ENCODE measurements around the gene CDK11B.

CDK11B gene

DNA sequence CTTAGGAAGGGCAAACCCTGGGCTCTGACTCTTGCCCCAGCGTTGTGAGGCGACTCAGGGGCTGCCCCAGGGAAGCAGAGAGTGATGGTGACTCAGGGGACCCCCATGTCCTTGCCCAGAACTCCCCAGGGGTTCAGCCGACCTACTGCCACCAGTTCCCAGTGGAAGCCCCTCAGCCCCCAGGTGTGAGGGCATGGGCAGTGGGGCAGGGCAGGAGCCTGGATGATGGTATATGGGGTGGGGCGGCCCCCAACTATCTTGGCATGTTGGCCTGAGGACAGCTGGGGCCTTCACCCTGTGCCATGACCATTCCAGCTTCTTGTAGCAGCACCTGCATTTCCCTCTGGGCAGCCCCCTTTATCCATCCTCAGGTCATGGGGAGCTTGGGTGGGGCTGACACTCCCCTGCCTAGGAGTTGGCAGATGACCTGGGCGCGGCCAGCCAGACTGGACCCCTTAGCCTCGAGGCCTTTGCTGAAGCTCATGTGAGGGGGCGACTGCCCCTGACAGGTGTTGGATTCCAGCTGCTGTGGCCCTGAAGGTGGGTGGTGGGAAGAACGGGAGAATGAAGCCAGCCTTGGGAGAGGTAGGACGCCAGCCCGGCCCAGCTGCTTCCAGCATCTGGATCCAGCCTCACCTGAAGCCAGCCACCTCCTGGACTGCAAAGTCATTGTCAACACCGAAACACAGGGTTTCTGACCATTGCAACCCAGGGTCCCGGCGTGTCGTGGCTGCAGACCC is 57.1 kb downstream of the CDK11B start:
- DNase-seq (ENCODE audit: low read depth, low spot score), result no peak
- no peak overlapping the region for H3K4me3 ChIP-seq (ENCODE audit: low read depth, low read length)
- TF ChIP-seq, protein P1, sequence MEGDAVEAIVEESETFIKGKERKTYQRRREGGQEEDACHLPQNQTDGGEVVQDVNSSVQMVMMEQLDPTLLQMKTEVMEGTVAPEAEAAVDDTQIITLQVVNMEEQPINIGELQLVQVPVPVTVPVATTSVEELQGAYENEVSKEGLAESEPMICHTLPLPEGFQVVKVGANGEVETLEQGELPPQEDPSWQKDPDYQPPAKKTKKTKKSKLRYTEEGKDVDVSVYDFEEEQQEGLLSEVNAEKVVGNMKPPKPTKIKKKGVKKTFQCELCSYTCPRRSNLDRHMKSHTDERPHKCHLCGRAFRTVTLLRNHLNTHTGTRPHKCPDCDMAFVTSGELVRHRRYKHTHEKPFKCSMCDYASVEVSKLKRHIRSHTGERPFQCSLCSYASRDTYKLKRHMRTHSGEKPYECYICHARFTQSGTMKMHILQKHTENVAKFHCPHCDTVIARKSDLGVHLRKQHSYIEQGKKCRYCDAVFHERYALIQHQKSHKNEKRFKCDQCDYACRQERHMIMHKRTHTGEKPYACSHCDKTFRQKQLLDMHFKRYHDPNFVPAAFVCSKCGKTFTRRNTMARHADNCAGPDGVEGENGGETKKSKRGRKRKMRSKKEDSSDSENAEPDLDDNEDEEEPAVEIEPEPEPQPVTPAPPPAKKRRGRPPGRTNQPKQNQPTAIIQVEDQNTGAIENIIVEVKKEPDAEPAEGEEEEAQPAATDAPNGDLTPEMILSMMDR (IDR thresholded peaks at IDR 0.05; ENCODE audit: insufficient read depth, low read length, missing control alignments), result no peak
- ChIA-PET CTCF (interaction anchor here (1.1 kb wide), 1 partner anchor 12 kb away, joined by 3 read pairs; no protein-coding TSS in a partner anchor), POLR2A (no interaction called here)

DNA sequence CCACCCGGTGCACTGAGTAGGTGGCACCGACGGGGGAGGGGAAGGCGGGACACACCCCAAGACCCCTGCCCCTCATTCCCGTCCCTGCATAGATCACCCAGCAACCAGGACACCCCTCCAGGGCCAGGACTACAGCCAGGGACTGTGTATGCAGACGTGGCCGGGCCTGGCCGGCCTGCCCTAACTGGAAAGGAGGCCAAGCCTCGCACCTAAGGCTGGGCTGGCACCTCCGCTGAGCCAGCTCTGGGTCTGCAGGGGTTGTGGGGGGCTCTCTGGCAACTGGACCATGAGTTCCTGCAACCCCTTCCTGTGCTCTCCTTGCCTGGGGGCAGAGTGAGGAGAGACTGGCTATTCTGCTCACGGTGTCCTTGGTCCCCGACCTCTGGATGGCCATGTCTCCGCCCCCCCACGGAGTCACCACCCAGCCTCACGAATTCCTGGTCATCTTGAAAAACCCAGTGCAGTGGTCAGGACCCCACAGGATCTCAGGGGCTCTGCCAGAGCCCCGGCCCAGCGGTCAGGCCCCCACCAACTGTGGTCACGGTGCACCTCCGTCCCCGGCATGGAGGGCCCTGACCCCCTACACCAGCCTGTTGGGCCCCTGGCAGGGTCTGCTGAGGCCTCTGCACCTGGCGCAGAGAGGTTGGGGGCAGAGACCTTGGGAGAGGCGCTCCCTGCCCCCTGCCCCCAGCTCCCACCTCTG is 57.8 kb downstream of the CDK11B start:
- ChIA-PET CTCF (interaction anchor here (1.1 kb wide), 1 partner anchor 13 kb away, joined by 3 read pairs; no protein-coding TSS in a partner anchor), POLR2A (no interaction called here)
- H3K4me3 ChIP-seq (ENCODE audit: low read depth, low read length), result peak overlapping the region; percentile 56
- TF ChIP-seq, protein P1 (IDR thresholded peaks at IDR 0.05; ENCODE audit: insufficient read depth, low read length, missing control alignments), result no peak
- no peak for DNase-seq (ENCODE audit: low read depth, low spot score)

DNA sequence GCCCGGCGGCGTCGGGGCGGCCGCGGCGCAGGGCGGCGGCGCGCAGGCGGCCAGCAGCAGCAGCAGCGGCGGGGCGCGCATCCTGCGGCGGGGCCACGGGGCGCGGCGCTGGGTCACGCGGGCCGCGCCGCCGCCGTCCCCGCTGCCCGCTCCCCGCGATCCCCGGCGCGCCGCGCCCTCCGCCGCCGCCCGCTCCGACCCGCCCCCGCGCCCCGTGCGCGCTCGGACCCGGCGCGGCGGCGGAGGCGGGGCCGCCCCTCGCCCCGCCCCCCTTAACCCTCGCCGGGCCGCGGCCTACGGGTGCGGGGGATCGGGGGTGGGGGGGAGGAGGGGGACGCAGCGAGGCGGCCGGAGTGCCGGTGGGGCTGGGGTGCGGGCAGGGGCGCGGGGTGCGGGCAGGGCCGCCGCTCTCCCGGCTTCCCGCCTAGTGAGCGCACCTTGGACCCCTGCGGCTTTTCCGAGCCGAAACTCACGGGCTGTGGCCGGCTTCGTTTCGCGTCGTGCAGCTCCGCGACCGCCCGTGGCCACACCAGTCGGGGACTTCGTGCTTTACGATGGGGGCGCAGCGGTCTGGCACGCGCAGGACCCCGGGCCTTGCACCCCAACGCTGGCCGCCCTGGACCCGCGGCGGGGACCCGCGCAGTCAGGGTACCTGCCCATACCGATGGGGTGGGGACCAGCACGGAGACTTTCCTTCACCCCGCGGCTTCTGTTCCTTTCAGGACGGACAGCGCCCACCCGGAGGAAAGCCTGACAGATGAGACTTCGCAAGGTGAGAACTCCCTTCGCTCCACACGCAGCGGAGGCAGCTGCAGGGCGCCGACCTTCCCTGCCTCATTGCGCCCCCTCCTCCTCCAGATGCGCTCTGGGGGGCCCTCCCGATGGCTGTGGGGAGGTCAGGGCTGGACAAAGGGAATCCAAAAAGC is 58.6 kb downstream of the CDK11B start, which contains the start of gene FNDC10:
FNDC10 (minus strand) TSS at position 201 of the 926 bp plus-strand sequence; CDS start at position 81, 120 bp downstream.
- TF ChIP-seq, protein P1 (IDR thresholded peaks at IDR 0.05; ENCODE audit: insufficient read depth, low read length, missing control alignments), result no peak
- DNase-seq (ENCODE audit: low read depth, low spot score), result no peak
- POLR2A ChIA-PET, result no interaction called here
- CTCF ChIA-PET, result no interaction called here
- peak within 1 kb of the TSS; percentile 56 for H3K4me3 ChIP-seq (ENCODE audit: low read depth, low read length)

DNA sequence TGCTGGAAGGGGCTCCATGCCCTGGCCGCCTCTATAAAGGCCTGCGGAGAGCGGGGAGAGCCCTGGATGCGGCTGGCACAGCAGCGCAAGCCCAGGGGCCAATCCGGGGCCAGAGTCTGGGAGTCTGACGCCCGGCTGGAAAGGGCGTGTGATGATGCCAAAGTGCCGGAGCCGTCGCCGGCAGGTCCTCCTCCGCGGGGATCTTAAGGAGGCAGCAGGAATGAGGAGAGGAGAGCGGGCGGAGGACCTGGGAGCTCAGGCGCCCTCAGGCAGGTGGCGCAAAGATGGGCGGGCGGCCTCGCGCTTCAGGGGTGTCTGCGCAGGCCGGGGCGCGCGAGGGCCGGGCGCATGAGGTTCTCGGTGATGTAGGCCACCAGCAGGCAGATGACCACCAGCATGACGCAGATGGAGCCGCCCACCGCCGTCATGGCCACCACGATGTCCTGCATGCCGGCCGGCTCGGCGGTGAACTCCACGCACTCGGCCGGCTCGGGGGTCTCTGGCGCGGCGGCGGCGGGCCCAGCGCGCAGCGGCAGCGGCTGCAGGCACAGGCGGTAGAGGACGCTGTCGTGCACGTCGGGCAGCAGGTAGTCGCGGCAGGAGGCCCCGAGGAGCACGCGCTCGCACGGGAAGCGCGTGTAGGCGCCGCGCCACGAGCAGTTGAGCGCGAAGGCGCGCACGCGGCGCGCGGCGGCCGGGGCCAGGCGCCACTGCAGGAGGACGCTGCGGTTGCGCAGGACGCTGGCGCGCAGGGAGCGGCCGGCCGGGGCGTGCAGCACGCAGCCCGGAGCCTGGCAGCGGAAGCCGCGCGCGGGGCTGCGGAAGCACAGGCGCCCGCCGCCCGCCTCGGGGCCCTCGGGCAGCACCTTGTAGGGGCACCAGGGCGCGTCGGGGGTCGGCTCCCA is 59.5 kb downstream of the CDK11B start:
- H3K4me3 ChIP-seq (ENCODE audit: low read depth, low read length), result peak overlapping the region; percentile 39

DNA sequence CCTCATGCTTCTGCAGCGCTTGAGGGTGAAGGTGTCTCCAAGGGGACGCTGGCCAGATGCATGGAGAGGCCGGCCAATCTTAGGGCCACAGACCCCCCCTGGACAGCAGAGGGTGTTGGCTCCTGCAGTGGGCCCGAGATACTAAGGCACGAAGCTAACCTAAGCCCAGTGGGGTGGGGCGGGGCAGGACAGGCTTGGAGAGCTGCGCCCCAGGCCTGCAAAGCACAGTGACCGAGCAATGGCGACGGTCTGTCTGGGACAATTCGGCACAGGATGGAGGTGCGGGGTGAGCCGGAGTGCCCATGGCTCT is 60.1 kb downstream of the CDK11B start:
- TF ChIP-seq, protein P1 (IDR thresholded peaks at IDR 0.05; ENCODE audit: insufficient read depth, low read length, missing control alignments), result no peak
- H3K4me3 ChIP-seq (ENCODE audit: low read depth, low read length), result no peak overlapping the region
- ChIA-PET POLR2A (interaction anchor here (0.6 kb wide), 1 partner anchor 42 kb away, joined by 3 read pairs; no protein-coding TSS in a partner anchor), CTCF (interaction anchor here (1.2 to 1.3 kb wide), 2 partner anchors 10 to 40 kb away, joined by 3 read pairs; no protein-coding TSS in a partner anchor)
- no peak for DNase-seq (ENCODE audit: low read depth, low spot score)

More for the DNA sequence above, 59.5 kb downstream of the CDK11B start:
- CTCF ChIA-PET, result interaction anchor here (1.2 kb wide), 1 partner anchor 10 kb away, joined by 3 read pairs; no protein-coding TSS in a partner anchor
- POLR2A ChIA-PET, result interaction anchor here (0.6 kb wide), 1 partner anchor 43 kb away, joined by 3 read pairs; no protein-coding TSS in a partner anchor
- TF ChIP-seq, protein P1 (IDR thresholded peaks at IDR 0.05; ENCODE audit: insufficient read depth, low read length, missing control alignments), result peak; percentile 5
- no peak for DNase-seq (ENCODE audit: low read depth, low spot score)

Measured in AG04449 (cell line).